DMS153 treated with DMSO at 0.1 percent for 48 hours (cell line): Measurements from ENCODE around the gene MYORG.

Experiments used
- DNase-seq: peaks from one replicate; lab custom pipeline; 2025; ENCODE audit not compliant: unreplicated experiment; lab: John Stamatoyannopoulos, UW

Gene MYORG

GRCh38 chr9:34385561-34386230, 9.0 kb upstream of the MYORG start:
- no peak for DNase-seq

GRCh38 chr9:34384368-34385165, 7.9 kb upstream of the MYORG start:
- no peak for DNase-seq

GRCh38 chr9:34383904-34384303, 7.2 kb upstream of the MYORG start:
- no peak for DNase-seq

GRCh38 chr9:34382879-34383278, 6.2 kb upstream of the MYORG start:
- DNase-seq = no peak

GRCh38 chr9:34382054-34382453, 5.4 kb upstream of the MYORG start:
- DNase-seq = no peak

GRCh38 chr9:34381323-34381722, 4.6 kb upstream of the MYORG start:
- peak; percentile 17 for DNase-seq

- peak; percentile 42 for DNase-seq
Observed at GRCh38 chr9:34380511-34381315, 4.0 kb upstream of the MYORG start.

- no peak for DNase-seq
Observed at GRCh38 chr9:34380034-34380510, 3.4 kb upstream of the MYORG start.

- peak; percentile 82 for DNase-seq
Observed at GRCh38 chr9:34379334-34380033, 2.8 kb upstream of the MYORG start.

- DNase-seq = no peak
Observed at GRCh38 chr9:34378376-34379060, 1.8 kb upstream of the MYORG start.

- no peak for DNase-seq
Observed at GRCh38 chr9:34377404-34377746, 677 bp upstream of the MYORG start.

GRCh38 chr9:34375901-34376595, 650 bp downstream of the MYORG start:
- DNase-seq = peak; percentile 21

- DNase-seq = peak; percentile 23
Observed at GRCh38 chr9:34374905-34375552, 1.7 kb downstream of the MYORG start.

- no peak for DNase-seq
Observed at GRCh38 chr9:34374339-34374738, 2.4 kb downstream of the MYORG start.

GRCh38 chr9:34373749-34374148, 2.9 kb downstream of the MYORG start:
- DNase-seq = no peak

- DNase-seq = no peak
Observed at GRCh38 chr9:34372467-34373011, 4.2 kb downstream of the MYORG start.

GRCh38 chr9:34371886-34372466, 4.7 kb downstream of the MYORG start:
- DNase-seq = no peak

GRCh38 chr9:34370970-34371880, 5.5 kb downstream of the MYORG start:
- no peak for DNase-seq
